SH-SY5Y (cell line): Measurements from ENCODE around the gene TNF.
A peak's percentile ranks its signal among the peaks of the same experiment; 100 is the strongest.

Source experiments
- GATA2 ChIP-seq: IDR thresholded peaks from 2 replicates; pipeline ENCODE4 v1.6.1; 2011; ENCODE audit warnings: mild to moderate bottlenecking, low read depth, low read length
- GATA3 ChIP-seq: IDR thresholded peaks from 2 replicates; pipeline ENCODE4 v1.6.1; 2011; ENCODE audit warnings: low read depth, mild to moderate bottlenecking, low read length, moderate library complexity

Gene TNF

GRCh38 chr6:31538805-31539400 is 36.5 kb upstream of the TNF start:
- TF ChIP-seq GATA3 = no peak

DNA sequence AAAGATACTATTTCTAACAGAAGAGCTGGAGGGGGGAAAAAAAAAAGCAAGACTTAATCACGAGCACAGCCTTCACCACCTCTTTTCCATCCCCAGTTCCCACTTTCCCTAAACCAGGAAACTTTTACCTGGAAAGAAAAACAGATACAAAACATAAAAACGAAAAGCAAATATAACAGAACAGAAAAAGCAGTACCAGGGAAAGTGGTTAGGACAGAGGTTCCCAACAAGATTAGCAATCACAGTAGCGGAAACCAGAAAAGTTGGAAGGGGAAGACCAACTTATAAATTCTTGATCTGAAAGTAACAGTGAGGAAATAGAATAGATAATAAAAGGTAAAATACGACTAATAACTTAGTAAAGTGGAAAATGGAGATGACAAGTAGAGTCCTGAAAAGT is 34.7 kb upstream of the TNF start:
- no peak for TF ChIP-seq GATA2
- no peak for TF ChIP-seq GATA3

DNA sequence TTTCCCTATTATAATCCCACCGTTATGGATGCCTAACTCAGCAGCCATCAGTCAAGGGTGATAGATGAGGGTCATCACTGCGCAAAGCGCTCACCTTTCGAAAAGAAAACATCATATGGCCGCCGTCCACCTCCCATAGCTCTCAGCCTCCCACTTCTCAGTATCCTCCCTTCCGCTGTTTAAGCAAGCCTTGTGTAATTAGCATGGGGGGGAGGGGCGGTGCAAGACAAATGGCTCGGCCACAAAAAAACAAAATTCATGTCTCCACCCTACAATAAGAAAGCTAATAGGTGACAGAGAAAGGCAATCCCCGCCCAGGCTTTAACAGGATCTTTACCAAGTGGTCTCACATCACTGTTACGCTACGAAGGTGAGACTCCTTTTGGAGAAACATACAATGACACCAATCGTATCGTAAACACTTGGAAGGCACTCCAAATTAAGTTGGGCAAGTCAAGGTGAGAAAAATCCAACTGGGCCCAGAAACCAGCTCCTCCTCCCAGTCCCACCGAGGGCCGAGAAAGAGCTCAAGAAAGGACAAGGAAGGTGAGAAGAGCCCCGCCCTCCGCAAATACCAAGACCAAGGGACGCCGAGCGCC is 34.2 kb upstream of the TNF start:
- TF ChIP-seq GATA3 = no peak

- TF ChIP-seq GATA3 (no peak), GATA2 (no peak)
Measured at GRCh38 chr6:31541658-31542521, 33.5 kb upstream of the TNF start, which contains the start of gene DDX39B. Gene DDX39B, minus strand, starts transcription at chr6:31542003. Its CDS starts 1,471 bp downstream, at chr6:31540532.

- no peak for TF ChIP-seq GATA2
- TF ChIP-seq GATA3 = no peak
Measured at GRCh38 chr6:31543639-31544038, 31.7 kb upstream of the TNF start.

GRCh38 chr6:31544676-31545075 is 30.7 kb upstream of the TNF start:
- TF ChIP-seq GATA3 (no peak), GATA2 (no peak)

GRCh38 chr6:31545291-31545690 is 30.1 kb upstream of the TNF start:
- TF ChIP-seq GATA2 (no peak), GATA3 (no peak)

DNA sequence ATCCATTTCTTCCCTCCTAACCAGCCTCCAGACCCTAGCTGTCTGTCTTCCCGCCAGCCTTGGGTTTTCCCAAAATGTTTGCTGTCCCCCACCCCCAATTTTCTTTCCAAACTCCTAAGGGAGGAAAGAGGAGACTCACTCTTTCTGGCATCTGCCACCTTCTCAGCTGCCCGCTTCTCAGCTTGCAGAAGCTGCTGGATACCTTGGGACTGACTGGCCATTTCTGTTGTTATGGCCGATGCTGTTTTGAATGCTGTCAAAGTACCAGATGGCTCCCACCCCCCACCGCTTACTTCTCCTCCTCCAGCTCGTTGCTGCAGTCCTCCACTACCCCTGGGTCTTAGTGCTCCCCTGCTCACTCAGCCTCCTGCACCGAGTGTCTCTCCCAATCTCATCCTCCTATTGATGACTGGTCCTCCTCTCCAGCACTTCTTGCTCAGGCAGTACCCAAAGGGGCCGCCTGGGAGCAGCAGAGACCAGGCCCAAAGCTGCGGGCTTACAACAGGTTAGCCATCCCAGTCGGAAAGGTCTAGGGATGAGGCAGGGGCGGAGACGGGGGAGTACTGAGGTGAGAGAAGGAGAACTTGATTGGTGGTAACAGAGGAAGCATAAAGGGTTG is 28.9 kb upstream of the TNF start, which contains the start of gene ATP6V1G2:
Gene ATP6V1G2, minus strand, starts transcription at position 270 of the 619 bp plus-strand sequence. Its CDS starts 49 bp downstream, at position 221.
- no peak for TF ChIP-seq GATA3
- TF ChIP-seq GATA2 = no peak

GRCh38 chr6:31546958-31547726 is 28.2 kb upstream of the TNF start, which contains the start of gene NFKBIL1:
Gene NFKBIL1, plus strand, starts transcription at chr6:31547608. Its CDS starts 87 bp downstream, at chr6:31547695.
- TF ChIP-seq GATA3 (no peak), GATA2 (peak; percentile 50)

DNA sequence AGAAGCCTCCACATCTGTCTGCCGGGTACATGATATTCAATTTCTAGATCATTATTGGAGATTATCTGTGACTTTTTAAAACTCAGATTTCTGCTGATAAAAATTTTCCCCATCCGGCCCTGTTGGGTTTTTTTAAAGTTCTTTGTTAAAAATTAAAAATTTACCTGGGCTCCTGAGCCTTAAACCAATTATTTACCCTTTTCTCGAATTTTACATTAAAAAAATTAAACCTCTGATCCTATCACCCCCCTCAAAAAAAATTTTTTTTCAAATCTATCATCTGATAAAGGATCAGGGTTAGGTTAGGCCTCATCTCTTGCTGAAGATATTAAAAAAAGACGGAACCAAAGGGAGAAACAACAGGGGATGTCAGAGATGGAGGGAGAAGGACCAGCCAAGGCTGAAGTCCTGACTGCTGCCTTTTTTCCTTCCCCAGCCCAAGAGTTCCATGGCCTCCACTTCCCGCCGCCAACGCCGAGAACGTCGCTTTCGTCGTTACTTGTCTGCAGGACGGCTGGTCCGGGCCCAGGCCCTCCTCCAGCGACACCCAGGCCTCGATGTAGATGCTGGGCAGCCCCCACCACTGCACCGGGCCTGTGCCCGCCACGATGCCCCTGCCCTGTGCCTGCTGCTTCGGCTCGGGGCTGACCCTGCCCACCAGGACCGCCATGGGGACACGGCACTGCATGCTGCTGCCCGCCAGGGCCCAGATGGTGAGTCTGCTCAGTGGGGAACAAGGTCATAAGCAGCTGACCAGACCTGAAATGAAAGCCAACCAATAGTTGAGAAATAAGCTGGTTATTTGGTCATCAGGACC is 27.4 kb upstream of the TNF start:
- no peak for TF ChIP-seq GATA2
- peak; percentile 26; the same call in 1 of the 2 replicates for TF ChIP-seq GATA3

GRCh38 chr6:31548544-31548873 is 26.9 kb upstream of the TNF start:
- TF ChIP-seq GATA3 = no peak
- TF ChIP-seq GATA2 = no peak

DNA sequence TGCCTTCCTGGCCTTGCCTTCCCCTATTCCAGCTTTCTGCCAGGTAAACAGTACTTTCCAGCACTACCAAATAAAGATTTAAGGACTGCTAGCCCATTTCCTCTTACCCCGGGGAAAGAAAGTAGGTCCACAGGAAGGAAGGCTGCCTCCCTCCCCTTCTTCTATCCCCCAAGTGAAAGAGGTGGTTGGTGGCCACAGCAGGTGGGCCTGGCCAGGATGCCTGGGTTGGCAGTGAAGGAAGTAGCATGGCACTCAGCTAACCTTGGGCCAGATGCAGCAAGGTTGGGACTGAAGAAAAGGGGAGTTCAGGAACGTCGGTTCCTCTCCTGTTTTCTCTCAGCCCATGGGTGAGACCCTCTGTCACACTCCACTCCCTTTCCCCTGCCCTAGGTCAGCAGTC is 19.1 kb upstream of the TNF start:
- TF ChIP-seq GATA2 (no peak), GATA3 (no peak)
